NCI-H446 (cell line): ENCODE measurements around the gene GPR3.

Experiments
- DNase-seq, 2 experiments: peaks; one replicate each; lab custom pipeline; 2025; lab: John Stamatoyannopoulos, UW

The GPR3 gene, protein sequence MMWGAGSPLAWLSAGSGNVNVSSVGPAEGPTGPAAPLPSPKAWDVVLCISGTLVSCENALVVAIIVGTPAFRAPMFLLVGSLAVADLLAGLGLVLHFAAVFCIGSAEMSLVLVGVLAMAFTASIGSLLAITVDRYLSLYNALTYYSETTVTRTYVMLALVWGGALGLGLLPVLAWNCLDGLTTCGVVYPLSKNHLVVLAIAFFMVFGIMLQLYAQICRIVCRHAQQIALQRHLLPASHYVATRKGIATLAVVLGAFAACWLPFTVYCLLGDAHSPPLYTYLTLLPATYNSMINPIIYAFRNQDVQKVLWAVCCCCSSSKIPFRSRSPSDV

DNA sequence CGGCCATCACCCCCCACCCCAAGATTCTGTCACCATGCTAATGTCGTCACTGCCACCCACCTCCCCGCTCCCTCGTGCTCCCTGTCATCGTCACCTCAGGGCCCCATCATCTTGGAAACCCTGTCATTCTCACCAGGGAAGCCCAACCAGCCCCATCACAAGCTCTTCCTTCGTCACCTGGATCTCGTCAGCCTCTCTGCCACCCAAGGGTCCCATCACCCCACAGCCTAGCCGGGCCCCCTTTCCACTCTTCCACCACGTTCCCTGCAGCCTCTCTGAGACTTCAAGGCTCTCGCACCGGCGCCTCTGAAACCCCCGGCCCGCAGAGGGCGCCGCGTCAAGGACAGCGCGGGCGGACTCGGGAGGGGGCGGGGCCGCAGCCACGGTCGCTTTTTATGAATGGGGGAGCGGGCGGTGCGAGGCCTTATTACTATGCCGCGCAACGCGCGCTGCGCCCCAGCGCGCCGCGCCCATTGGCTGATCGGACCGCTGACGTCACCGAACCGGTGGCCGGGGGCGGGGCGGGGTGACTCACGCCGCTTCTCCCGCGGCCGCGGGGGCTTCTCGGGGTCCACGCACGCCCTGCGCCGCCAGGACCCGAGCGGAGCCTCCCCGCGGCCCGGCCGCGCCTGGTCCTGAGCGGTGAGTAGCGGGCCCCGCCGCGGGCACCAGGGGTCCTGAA is at the start of gene GPR3:
Gene GPR3 (plus strand): TSS at position 527 of the 682 bp plus-strand sequence. CDS start 1,177 bp downstream, outside the sequence.
- peak; percentile 81 to 96 for DNase-seq

DNA sequence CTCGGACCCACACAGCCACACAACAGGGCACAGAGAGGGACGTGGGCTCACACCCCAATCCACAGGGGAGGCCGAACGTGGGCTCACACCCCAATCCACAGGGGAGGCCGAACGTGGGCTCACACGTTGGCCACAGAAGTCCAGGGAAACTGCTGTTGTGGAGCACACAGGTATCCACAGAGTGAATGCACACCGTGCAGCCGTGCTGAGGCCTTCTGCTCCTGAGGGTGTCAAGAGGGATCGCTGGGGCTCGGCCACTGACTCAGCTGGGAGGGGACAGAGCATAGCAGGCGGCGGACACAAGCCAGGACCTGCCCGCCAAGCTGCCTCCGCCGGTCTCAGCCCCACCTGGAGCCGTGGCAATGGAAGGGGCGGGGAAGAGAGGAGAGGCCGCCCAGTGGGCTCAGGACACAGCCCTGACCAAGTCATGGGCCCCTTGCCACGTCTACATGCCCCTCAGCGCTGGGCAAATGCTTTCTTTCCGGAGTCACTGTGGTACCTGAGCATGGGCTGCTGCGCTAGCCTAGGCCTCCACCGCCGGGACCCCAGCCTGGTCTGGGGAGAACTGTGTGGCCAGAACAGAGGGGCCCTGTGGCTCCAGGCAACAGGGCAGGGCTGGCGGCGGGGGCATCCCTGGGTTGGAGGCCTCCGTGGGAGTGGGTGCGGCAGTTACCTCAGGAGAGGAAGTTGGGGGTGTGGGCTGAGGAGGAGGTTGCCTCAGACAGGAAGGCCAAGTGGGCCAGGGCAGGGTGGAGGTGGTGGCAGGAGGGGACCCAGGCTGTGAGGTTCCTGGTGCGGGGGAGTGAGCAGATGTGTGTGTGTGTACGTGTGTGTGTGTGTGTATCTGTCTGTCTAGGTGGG is 49.4 kb upstream of the GPR3 start:
- no peak for DNase-seq

DNA sequence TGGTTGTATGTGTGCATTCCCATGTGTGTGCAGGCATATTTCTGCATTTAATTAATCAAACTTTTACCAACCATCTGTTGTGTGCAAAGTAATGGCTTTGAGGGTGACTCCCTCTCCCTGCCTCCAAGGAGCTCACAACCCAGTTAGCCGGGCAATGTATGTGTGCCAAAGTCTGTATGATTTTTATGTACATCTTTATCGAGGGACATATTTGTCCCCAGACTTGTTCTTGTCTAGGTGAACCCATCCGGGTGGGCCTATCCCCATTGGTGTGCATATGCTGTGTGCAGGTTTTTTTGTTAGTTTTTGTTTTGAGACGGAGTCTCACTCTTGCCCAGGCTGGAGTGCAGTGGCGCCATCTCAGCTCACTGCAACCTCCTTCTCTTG is 48.8 kb upstream of the GPR3 start:
- DNase-seq: no peak

DNA sequence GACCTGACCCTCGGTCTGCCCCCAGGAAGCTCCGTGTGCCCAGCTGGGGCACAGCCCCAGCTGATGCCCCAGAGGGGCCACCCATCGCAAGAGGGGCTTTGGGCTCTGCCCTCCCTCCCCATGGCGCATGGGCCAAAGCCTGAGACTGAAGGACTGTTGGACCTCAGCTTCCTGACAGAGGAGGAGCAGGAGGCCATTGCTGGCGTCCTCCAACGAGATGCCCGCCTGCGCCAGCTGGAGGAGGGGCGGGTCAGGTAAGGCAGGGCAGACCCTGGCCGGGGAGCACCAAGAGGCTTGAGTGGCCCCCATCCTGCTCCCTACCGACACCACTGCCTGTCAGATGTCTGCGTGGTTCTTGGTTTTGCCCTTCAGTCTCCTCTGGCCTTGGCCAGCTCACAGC is 47.1 kb upstream of the GPR3 start:
- DNase-seq: no peak

DNA sequence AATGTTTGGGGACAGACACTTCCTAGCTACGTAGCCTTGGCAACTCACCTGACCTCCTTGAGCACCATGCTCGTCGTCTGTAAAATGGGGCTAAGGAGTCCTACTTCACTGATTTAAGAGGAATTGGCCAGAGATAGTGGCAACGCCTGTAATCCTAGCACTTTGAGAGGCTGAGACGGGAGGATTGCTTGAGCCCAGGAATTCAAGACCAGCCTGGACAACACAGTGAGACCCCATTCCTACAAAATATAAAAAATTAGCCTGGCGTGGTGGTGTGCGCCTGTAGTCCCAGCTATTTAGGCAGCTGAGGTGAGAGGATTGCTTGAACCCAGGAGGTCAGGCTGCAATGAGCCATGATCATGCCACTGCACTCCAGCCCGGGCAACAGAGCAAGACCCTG is 46.1 kb upstream of the GPR3 start:
- no peak for DNase-seq

DNA sequence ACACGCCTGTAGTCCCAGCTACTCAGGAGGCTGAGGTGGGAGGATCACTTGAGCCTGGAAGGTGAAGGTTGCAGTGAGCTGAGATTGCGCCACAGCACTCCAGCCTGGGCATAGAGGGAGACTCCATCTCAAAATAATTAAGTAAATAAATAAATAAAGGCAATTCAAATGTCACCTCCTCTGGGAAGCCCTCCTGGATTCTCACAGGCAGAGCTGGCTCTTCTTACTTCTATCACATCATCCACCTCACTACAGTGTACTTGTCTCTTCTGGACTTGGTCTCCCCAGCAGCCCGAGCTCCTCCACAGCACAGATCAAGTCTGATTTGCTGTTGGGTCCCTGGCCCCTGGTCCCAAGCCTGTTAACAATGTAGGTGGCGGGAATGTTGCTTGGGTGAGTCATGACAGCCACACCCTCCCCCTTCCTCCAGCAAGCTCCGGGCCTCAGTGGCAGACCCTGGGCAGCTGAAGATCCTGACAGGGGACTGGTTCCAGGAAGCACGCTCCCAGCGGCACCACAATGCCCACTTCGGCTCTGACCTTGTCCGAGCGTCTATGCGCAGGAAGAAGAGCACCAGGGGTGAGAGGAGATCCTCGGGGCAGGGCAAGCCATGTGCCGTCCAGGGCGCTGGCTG is 45.3 kb upstream of the GPR3 start:
- no peak for DNase-seq

DNA sequence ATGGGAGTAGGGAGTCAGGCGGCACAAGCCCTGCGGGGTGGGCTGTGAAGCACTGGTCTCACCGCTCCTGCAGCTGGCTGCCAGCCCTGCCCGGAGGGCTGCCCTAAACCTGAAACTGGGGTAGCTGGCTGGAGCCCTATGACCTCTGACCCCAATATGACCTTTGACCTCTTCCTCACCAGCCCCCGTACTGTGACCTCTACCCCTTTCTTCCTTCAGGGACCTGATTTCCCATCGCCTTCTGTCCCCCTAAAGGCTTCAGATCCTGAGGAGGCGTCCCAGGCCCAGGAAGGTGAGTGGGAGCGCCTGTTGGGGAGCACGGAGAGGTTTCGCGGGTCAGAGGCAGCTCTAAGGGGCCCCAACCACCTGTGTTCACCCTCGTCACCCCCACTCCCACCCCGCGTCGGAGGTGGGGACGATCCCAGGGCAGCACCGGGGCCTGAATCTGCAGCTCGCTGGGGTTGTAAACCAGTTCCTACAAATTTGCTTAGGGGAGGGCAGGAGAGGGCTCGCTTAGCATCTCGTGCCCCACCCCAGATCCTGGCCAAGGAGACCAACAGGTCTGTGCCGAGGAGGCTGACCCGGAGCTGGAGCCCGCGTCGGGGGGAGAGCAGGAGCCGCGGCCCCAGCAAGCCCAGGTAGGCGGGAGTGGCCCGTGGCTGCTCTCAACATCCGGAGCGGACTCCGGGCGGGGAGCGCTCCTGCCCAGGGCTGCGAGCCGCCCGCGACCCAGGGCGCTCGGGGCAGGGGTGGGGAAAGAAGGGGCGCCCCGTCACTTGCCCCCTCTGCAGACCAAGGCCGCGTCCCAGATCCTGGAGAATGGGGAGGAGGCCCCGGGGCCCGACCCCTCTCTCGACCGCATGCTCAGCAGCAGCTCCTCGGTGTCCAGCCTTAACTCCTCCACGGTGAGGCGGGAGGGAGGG is 43.3 kb upstream of the GPR3 start:
- no peak for DNase-seq

DNA sequence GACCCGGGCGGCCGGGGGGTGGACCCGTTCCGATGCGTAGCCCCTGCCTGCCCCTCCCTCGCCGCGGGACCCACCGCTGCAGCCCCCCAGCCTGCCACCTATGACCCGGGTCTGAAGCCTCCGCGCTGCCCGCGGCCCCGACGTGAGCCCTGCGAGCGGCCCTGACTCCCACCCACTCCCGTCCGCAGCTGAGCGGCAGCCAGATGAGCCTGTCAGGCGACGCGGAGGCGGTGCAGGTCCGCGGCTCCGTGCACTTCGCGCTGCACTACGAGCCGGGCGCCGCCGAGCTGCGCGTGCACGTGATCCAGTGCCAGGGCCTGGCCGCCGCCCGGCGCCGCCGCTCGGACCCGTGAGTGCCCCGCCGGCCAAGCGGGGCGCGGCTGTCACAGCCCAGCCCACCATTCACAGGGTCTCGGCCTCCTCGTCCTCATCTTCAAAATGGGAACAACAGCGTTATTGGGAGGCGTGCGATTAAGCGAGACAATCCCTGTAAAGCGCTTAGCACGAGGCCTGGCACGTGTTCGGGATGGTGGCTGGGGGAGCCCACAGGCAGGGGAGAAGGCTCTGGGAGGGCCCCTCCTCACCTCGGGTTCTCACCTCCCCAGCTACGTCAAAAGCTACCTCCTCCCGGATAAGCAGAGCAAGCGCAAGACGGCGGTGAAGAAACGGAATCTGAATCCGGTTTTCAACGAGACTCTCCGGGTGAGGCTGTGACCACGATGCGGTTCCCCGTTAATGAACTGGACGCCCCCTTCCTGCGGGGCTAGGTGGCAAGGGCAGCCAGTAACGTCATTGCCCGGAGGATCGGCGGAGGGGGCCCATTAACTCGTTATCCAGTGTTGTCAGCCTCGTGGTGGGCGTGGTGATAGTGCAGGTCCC is 42.4 kb upstream of the GPR3 start:
- no peak for DNase-seq

DNA sequence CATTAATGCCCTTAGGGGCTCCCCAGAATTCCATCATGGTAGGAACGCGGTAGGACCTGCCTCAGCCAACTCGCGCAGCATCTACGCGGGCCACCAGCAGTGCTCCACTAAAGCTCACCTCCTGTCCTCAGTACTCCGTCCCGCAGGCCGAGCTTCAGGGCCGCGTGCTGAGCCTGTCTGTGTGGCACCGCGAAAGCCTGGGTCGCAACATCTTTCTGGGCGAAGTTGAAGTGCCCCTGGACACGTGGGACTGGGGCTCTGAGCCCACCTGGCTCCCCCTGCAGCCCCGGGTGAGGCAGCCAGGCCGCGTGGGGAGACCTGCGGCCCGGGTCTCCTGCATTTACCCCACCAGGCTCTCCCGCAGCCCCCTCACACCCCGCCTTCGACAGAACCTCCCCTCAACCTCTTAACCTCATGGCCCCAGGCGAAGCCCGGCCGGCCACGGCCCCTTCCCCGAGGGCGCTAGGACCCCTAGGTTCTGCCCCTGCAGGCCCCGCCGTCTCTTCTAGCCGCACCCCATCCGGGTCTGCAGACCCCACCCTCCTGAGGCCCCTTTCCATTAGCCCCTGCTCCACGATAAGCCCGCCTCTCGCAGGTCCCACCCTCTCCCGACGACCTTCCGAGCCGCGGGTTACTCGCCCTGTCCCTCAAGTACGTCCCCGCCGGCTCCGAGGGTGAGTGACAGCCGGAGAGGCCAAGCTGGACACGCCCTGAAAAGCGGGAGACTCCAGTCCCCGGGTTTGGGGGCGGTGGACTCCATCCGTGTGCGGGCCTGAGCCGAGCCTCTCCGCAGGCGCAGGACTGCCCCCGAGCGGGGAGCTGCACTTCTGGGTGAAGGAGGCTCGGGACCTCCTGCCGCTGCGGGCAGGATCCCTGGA is 41.5 kb upstream of the GPR3 start:
- no peak for DNase-seq

DNA sequence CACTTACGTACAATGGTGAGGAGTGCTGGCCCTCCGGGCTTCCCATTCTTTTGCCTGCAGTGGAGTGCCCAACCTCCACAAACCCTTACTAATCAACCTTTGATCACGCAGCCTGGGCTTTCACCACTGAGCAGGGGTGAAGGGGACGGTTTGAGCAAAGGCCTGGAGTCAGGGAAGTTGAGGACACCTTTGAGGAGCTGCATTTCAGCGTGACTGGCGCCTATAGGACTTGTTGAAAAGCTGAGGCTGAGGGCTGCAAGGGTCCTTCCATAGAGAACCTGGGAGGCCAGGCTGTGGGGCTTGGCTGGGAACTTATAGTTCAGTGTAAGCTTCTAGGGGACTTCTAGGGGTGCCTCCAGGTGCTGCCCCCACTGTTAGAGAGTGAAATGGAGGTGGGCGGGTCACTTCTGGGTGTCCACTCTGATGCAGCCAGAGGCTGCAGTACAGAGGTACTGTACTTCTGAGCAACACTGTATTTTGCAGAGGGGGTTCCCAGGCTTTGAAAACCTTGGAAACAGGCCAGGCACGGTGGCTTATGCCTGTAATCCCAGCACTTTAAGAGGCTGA is 40.8 kb upstream of the GPR3 start:
- no peak for DNase-seq

DNA sequence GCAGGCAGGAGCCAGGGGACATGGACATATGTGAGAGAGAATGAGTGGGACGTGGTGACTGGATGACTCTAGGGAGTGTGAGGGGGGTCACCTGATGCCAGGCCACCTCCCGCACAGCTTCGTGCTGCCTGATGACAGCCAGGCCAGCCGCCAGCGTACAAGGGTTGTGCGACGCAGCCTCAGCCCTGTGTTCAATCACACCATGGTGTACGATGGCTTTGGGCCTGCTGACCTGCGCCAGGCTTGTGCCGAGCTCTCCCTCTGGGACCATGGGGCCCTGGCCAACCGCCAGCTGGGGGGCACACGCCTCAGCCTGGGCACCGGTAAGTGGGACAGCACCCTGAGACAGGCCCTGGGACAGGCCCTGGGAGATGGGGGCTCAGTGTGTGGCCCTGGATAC is 39.3 kb upstream of the GPR3 start:
- no peak for DNase-seq

DNA sequence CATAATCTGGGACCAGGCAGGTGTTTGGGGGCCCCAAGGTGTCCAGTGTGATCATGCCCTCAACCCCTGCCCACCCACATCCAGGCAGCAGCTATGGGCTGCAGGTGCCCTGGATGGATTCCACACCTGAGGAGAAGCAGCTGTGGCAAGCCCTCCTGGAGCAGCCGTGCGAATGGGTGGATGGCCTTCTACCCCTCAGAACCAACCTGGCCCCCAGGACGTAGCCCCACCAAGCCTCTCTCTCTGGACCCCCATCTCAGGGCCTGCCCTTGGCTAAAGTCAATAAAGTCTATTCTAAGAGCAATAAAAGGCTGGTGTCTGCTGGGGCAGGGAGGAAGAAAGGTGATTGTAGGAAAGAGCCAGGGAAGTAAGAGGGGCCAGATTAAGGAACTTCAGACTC is 38.8 kb upstream of the GPR3 start:
- no peak for DNase-seq

DNA sequence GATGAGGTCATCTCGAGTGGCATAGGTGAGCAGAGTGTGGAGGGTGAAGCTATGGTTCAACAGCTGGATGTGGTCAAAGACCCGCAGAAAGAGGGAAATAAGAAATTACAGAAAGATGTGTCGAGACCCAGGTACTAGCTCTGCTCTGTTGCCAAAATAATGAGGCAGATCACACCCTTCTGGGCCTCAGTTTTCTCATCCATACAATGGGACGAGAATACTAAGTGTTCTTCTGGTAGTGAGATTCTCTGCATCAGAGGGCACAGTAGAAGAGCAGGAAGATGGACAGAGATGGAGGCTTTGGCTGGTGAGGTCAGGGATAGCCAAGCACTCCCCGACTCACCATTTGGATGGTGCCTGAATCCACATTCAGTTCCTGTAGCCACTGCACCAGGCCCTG is 36.7 kb upstream of the GPR3 start:
- DNase-seq: no peak

DNA sequence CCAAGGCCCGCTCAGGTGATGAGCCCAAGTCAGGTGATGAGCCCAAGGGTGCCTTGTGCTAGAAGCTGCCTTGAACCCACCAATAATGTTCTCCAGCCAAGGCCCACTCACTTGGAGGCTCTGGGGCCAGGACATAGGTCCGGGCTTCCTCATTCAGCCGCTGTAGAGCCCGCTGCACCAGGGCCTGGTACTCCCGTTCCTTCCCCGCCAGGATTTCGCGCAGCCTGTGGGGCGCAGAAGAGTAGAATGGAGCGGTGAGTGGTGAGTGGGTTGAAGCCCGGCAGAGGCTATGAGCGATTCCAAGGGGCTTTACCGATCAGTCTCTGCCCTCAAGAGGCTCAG is 36.2 kb upstream of the GPR3 start:
- DNase-seq: no peak

DNA sequence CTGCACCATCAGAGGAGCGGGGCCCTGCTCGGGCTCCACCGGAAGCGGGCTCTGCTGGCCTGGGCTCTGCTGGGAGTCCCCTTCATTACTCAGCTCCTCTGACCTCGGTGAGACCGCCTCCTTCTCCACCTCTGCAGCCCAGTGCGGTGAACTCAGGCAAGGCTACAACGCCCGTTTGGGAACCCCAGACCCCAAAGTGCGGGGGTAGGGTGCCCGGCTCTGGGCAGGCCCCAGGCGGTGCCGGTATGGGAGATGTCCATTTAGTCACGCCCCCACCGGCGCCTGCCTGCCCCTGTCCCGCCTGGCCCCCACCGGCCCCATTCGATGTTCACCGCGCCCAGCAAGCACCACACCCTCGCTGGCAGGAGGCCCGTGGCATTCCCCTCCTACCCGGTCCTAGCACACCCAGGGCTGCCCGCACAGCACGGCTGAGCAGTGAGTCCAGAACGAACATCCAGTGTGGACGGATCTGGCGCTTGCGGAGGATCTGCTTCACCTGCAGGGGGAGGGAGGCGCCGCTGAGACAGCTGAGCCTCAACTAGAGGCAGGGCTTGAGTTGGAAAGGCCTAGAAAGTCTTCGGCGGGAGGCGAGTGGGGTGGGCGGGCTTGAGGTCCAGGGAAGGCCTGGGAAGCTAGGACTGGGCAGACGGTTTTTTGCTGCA is 35.7 kb upstream of the GPR3 start:
- DNase-seq: no peak

DNA sequence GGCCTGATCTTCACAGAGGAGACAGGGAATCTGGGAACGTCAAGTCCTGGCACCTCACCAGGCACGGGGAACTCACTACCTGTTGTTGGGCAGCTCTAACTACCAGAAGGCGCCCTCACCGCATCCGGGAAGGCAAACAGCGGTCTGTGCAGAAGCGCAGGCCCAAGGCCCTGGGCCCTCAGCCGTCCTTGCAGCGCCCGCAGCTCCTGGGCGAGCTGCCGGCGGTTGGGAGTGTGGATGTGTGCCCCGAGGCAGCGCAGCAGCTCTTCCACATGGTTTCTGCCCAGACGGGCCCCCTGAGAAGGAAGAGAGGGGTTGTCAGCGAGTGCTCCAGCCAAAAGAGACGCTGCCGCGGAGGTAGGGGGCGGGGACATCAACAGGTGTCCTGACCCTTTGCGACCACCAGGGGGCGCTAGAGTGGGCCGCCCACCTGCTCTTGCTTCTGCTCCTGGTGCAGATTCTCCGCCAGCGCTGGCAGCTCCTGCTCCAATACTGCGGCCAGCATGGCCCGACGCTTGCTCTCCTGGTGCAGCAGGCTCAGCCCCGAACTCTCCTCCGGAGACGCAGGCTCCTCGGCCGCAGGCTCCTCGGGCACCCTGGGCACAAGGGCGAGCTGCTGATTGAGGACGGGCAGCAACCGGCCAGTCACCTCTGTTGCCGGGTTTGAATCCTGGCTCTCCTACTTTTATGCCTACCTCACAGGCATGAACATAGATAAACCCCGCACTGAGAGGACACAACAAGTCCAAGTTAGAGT is 35.0 kb upstream of the GPR3 start:
- peak in 1 of 2 experiments; percentile 17 for DNase-seq

DNA sequence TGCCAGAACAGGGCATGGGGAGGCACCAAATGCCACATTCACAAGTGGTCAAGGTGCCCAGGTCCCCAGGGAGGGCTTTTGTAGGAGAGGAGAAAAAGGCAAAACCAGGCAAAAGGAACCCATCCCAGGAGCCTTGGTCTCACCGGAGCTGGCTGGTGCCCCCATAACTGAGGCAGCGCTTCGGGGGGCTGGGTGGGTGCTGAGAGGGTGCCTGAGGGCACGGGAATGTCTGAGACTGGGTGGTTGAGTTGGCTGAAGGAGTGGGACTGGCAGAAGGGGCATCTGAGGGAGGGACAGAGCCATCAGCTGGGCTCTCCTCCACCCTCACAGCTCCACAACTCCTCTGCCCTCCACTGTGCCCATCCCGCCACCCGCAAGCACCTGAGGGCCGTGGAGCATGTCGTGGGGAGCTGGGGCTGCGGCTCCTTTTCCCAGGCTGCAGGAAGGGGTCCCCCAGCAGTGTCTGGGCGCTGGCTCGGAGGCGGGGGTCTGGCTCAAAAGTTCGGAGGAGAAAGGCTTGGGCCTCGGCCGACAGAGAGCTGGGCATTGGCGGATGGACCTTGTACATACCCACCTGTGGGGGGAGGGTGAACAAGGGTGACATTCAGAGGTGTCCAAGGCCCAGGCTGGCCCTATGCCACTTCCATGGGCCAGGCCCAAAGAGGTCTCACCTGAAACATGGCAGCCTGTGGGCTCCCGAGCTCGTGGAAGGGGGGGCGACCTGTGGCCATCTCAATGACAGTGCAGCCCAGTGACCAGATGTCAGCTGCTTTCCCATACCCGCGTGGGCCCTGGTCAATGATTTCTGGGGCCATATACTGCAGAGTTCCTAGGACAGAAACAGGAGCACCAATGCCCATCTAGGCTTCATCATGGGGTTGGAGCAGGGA is 34.1 kb upstream of the GPR3 start:
- DNase-seq: no peak
